Thyroid gland (tissue), 4 donors: ENCODE results near the gene PTPN14.

Source experiments
- CTCF ChIP-seq, 6 experiments: fragments of 200-600 bp in 3 of 6; fragments of 450-650 bp in 3 of 6; sonication (generic) in 3 of 6; IDR thresholded peaks; one replicate each; pipeline ENCODE4 v1.5.1; 2016 to 2019; ENCODE audit warnings: antibody characterized with exemption in 6 of 6, mild to moderate bottlenecking in 2 of 6, inconsistent platforms in 1 of 6, moderate library complexity in 1 of 6
- POLR2A ChIP-seq, 2 donors: fragments of 450-650 bp; IDR thresholded peaks; one replicate each; pipeline ENCODE4 v1.6.1; 2017; ENCODE audit warnings: antibody characterized with exemption in 2 of 2, mild to moderate bottlenecking in 2 of 2, moderate library complexity in 1 of 2

- TF ChIP-seq CTCF (IDR thresholded peaks at IDR 0.05) (no peak), POLR2A (IDR thresholded peaks at IDR 0.05) (no peak)
These were observed 3.1 kb downstream of the PTPN14 start for GRCh38 chr1:214548271-214548670.
